Stimulated activated CD4-positive, alpha-beta T cell treated with anti-CD3 and anti-CD28 coated beads, TNF-alpha, amount 100 ng/mL, for 48 hours (primary cell): Measurements from ENCODE around the gene RFFL.
A peak's percentile ranks its signal among the peaks of the same experiment; 100 is the strongest.
"Not testable (repeated sequence)": the region's sequence is repeated elsewhere in the genome, so short reads cannot be mapped to it uniquely, and the experiment has no call there.

ENCODE experiments used
- DNase-seq, 3 donors: peaks; one replicate each; pipeline ENCODE4 v3.0.0-alpha.2; 2020; ENCODE audit warnings: low read depth in 3 of 3

Gene RFFL

DNA sequence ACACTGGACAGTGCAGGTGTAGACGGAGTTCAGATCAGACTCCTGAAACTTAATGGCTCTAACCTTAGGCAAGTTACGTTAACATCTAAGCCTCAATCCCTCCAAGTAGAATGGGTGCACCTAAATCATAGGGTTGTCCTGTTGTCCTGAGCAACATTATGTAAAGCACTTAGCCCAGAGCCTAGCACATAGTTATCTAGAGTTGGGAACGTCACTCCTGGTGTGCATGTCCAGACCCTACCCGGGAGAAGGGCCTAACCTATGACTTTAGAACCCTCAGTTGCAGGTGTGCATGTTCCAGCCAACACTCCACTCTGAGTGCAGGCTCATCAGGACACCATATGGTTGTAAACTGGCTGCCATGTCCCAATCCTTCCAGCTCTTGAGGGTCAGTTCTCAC is 57.2 kb downstream of the RFFL start:
- no peak for DNase-seq

DNA sequence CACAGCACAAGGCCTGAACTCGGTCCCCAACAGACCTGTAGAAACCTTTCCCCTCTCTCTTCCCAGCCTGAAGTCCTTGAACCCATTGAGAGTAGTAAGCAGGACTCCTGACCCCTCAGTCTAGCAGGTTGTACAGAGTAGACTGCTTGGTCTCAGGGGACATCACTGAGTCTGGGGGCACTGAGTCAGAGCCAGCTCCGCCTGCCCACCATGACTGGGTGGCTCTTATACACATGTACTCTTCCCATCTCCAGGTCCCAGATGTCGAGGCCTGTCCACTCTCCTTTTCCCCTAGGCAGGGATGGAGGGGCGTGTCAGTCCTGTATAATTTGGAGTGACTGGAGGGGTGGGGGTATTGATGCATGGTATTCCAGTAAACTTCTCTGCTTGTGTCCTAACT is 59.7 kb downstream of the RFFL start:
- DNase-seq = no peak

DNA sequence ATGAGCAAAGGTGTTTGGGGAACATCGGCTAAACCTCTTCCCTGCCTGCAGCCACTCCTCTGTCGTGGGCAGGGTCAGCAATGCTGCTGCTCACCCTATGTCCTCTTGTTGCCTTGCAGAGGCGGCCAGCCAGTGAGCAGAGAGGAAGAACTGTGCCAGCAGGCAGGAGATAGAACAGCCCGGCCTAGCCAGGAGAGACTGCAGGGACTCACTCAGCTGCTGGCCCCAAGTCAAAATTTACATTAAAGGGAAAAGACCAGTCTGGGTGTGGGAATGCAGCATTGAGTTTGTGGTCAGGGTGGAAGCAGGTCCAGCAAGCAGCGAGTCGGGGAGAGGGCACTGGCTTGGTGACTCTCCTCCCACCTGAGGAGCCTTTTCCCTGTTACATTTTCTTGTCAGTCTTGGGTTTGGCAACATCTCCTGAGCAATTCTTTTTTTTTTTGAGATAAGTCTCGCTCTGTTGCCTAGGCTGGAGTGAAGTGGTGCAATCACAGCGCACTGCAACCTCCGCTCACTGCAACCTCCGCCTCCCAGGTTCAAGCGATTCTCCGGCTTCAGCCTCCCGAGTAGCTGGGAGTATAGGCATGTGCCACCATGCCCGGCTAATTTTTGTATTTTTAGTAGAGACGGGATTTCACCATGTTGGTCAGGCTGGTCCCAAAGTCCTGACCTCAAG is 60.5 kb downstream of the RFFL start:
- no peak for DNase-seq

DNA sequence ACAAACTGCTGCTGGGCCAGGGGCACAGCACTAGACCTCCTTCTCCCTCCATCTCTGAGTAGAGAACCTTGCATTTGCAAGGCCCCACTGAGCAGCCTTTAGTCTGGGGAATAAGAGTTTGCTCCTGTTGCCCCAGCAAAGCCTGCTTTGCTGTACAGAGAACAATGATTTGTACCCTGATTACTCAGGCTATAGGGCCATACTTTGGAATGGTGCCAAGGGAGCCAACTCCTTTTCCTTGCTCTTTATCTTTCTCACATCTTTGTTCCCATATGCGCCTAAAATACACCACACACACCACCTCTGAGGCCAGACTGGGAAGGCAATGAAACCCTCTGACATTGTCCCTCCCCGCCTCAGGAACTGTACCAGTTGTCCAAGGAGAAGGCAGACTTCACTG is 62.0 kb downstream of the RFFL start:
- no peak for DNase-seq

DNA sequence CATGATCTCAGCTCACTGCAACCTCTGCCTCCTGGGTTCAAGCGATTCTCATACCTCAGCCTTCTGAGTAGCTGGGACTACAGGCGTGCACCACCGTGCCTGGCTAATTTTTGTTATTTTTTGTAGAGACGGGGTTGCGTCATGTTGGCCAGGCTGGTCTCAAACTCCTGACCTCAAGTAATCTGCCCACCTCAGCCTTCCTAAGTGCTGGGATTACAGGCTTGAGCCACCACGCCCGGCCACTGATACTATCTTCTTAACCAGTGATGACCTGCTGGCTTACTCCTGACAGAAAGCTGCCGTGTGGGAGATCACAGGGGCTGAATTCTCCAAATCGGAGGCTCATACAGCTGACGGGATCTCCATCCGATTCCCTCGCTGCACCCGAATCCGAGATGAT is 62.5 kb downstream of the RFFL start:
- not testable (repeated sequence) for DNase-seq

DNA sequence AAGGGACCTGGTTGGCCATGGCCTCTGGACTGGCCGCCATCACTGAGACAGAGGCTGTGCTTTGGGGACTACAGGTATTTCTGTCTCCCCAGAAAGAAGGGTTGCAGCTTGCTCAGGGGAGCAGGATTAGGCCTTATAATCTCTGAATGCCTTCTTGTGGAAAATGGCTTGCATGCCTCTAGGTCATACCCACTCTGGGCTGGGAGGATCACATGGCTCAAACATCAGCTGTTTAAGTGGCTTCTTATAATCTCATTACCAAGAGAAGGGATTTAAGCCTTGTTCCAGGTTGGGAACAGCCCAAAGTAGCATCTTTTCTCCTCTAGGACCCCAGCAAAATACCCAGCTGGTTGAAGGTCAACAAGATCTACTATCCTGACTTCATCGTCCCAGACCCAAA is 64.1 kb downstream of the RFFL start:
- no peak for DNase-seq

DNA sequence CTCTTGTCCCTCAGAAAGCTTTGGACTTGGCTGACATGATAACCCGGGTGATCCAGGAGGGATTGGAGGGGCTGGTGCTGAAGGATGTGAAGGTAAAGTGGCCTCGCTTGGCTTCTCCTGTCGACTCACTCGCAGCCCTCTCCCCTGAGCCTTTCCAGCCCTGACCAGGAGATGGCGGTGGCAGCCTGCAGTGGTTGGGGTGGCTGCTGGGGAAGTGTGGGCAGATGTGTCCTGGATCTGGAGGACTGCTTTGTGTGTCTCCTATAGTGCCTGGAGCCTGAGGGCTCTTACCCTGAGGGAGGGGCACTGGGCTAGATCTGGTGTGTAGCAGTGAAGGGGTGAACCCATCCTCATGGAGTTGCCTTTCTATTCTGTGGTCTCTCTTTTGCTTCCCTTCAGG is 65.3 kb downstream of the RFFL start:
- DNase-seq = peak; percentile 60 to 70 (median 66)

DNA sequence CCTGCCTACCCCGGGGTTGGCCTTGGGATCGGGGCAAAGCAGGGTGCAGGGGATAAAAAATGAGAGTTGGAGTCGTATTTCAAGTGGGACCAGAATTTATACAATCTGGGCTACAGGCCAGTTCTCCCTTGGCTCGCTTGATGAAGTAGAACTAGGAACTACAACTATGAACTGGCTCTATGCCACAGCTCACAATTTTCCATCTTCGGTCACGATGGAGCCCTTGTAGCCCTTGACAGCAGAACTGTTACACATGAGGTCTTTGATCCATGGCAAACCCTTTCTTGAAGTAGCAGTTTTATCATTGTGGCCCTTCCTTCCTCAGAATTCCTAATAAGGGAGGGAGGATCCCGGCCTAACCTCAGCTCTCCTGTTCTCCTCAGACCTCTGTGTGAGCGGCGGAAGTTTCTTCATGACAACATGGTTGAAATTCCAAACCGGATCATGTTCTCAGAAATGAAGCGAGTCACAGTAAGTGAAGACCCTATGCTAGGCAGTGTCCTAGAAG is 66.1 kb downstream of the RFFL start:
- DNase-seq = no peak

DNA sequence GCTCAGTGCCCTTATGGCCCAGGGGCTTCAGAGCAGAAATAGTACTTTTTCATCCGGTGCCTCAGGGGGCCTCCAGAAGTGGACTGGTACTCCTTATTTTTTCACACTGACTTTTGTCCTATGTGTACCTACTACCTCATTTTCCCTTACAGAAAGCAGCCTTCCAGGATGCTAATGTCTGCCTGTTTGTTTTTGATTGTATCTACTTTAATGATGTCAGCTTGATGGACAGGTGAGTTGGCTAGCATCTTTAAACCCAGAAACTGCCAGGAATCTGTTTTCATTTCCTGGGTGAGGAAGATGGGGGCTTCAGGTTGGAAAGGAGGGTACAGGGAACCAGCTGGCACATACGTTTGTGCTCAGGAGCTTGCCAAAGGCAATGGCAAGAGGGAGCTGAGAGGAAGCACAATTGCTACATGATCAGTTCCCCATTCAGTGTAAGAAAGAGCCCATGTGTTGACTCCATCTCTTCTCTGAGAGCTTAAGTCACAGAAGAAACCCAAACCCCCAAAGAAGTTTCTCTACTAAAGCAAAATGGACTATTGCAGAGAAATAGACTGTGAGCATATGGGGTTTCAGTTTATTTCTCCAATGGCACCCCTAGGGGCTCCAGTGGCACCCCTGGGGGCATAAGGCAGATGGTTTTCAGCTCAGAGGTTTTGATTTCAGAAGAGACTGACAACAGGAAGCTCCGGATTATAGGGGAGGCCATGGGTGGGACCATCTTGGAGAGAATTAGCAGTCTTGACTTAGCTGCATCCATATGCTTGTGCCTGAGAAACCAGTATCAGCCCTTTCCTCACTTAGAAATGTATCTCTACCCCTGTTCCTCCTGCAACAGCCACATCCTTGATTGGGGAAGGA is 66.9 kb downstream of the RFFL start:
- no peak for DNase-seq

DNA sequence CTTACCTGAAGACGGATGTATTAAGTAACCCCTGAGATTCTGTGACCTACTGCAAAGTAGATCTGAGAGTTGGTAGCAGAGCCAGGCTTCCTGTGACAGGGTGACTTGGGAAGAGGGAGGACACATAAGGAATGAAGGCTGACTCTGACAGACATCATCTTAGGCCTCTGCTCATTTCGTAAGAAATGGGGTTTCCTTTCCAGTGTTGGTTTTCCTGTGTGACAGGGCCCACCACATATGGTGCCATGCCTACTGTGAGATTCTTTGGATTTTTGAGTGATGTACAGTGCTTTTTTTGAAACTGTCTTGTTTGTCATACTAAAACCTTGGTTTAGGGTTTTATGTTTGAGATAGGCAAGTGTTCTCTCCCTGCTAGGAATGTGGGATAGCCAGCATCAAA is 70.5 kb downstream of the RFFL start:
- no peak for DNase-seq

DNA sequence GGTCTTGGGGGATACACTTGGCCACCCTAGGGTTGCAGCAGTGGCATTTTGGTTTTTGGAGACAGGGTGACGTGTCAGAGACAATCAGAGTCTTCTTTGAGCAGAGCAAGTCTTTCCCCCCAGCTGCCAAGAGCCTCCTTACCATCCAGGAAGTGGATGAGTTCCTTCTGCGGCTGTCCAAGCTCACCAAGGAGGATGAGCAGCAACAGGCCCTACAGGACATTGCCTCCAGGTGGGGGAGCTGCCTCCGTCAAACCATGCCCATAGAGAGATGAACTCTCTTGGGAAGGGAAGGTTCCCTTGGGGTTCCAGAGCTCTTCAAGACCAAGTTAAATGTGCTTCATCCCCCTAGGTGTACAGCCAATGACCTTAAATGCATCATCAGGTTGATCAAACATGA is 71.9 kb downstream of the RFFL start:
- DNase-seq = no peak

DNA sequence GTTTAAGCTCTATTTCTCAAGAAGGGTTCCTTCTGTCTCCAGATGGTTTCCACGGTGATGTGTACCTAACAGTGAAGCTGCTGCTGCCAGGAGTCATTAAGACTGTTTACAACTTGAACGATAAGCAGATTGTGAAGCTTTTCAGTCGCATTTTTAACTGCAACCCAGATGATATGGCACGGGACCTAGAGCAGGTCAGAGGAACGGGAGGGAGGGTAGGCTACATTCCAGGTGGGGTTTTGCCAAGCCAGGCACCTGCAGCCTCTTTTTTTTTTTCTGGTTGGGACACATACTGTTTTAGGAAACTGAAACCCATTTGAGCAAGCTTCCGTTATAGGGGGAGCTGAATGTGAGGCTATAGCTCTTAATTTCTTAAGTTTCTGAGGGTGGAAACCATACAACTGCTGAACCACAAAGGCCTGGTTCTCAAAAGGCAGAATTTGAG is 72.6 kb downstream of the RFFL start:
- no peak for DNase-seq

DNA sequence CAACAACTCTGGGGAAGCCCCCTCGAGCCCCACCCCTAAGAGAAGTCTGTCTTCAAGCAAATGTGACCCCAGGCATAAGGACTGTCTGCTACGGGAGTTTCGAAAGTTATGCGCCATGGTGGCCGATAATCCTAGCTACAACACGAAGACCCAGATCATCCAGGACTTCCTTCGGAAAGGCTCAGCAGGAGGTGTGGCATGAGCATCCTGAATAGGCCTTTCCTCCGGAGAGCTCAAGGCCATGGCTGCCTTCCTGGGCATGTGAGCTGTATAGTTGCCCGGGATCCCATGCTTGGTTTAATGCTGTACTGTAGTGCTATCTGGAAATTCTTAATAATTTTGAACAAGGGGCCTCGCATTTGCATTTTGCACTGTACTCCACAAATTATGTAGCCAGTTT is 74.0 kb downstream of the RFFL start:
- DNase-seq = no peak

DNA sequence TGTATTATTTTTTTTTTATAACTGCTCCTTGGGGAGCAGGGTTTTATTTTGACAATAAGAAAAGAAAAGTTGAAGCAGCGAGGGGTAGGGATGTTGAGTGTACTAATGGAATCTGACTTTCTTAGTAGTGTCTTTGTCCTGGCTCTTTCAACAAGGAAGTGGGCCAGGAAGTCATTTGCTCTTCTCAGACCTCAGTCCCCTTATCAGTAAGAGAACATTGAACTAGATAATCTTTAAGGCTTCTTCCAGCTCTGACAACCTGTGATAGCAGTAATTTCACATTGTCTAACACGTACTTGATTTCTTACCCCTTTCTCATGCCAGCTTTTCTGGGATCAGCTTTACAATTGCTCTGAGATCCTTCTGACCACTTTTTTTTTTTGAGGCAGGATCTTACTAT is 74.9 kb downstream of the RFFL start:
- no peak for DNase-seq

DNA sequence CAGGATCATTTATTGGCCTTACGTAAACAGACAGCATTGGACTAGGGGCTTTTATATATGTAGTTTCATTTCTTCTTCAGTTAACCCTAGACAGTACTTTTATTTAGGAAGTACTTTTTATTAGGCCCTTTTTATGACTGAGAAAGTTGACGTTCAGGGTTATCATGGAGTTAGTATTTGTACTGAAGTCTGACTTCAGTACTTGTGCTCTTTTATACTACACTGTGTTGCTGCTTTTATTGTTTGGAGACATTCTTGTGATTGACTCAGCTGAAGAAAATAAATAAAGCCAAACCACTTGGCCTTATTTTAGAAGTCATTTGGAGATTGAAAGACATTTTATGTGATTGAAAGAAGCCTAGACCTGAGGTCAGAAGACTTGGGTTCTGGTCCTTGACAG is 76.3 kb downstream of the RFFL start:
- DNase-seq = no peak

DNA sequence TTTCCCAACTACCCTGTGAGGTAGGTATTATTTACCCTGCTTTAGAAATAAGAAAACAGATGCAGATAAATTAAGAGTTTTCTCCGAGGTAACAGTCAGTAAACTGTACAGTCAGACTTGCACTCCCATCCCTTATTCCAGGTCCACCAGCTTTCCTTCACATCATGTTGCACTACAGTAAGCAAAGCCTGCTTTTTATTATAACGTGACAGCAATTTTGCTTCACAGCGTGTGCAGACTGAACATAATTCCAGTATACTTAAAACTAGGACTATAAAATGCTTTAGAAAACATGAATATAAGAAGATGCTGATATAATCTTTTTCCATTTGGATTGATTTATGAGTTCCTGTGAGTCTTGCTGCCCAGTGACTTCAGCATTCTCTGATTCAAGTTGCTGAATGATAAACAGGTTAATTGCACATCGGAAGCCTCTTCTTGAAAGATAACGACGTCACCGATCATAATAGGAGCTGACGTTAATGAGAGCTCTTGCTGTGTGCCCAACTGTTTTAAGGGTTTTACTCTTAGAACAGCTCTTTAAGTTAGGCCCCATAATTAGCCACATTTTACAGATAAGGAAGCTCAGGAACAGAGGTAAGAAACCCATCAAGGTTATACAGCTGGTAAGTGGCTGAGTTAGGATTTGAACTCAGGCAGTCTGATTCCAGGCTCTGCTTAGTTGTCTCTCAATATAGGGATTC is 81.8 kb downstream of the RFFL start:
- no peak for DNase-seq

DNA sequence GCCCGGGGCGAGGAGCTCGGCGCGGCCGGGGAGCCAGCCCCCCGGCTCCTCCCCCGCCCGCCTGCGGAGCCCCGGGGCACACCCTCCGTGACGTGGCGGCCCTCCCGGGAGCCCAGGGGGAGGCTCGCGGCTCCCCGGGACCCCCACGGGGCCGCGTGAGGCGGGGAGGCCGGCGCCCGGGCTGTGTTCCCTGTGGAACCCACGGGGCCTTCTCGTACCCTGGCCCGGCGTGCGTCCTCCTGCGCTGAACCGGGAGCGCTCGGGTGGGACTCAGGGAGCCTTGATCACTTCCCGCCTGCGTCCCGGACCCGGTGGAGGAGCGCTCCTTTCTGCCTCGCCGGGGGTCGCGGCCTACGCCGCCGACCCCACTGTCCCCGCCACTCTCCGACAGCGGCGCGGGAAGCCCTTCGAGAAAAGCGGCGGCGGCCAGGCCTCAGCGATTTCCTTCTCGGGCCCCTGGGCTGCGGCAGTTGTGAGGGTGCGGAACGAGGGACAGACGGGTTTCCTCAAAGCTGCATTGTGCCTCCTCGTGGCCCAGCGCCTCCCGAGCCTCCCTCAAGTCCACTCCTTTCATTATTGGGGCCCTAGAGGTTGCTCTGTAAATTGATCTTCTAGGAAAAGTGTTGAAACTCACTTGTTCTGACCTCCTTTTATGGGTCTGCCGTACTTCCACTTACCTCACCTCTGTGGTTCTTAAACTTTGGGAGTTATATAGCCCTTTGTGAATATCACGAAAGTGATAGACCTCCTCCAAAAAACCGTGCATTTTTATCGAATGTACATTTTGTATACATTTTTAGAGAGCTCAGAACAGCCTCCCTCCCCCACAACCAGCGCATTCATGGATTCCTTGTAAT is 82.6 kb downstream of the RFFL start:
- DNase-seq = peak; percentile 43 to 64 (median 50)

DNA sequence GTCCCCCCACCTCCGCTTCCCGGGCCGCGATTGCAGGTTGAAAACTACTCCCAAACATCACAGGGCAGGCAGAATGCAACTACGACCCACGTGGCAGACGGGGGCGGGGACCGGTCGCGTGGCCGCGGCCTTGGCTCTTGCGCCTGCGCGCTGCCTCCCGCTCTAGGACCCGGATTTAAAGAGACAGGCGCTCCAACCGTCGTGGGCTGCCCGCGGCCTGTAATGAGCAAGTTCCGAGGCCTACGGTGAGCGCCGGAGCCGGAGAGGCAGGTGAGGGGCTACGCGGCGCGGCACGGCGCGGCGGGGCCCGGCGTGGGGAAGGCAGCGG is 83.2 kb downstream of the RFFL start, which contains the start of gene LIG3:
Gene LIG3 (plus strand): TSS at position 160 of the 328 bp plus-strand sequence. CDS start 2,494 bp downstream, outside the sequence.
- peak; percentile 83 to 94 (median 90) for DNase-seq

DNA sequence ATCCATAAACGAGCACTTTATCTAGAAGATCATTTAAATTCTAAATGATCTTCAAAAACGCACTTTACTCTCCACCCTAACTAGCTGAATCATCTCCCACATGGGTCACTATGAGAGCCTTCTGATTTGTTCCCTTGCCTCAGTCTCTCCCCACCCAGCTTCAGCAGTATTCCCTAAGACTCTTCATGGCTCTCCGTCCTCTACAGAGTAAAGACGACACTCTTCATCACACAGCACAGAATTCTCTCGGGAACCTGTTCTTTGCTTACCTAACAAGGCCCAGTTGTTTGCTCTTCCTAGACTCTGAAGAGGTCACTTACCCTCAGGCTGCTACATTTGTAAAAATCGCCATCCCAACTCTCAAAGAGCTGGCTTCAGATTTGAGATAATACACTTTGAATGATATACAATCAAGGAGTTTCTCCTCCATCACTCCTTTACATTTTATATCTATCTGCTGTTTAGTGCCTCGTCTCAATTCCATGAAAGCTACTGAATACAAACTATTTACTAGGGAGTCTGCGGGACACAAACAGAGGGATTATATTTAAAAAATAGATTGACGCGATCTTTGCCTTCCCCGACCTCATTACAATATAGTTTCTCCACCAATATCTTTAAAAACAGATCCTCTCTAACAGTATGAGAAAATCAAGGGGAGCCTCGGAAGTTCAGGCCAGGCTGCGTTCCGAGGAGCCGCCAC is 83.7 kb downstream of the RFFL start:
- DNase-seq = no peak

DNA sequence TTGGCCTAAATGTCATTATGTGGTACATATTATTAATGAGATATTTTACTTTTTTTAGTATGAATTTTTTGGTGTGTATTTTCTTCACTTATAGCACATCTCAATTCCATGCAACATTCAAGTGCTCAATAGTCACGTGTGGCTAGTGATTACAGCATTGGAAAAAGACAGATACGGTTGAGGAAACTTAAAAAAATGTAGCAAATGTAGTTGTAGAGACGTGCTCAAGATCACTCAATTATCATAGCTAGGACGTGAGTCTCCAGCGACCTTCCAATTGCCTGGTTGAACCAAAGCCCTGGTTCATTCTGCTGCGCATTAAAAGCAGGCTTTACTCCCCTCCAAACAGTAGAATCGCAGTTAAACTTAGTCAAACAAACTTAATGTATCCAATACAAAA is 84.4 kb downstream of the RFFL start:
- no peak for DNase-seq
